GM21447 (cell line): Measurements from ENCODE around the gene ADAP1.
"Not testable (repeated sequence)": the region's sequence is repeated elsewhere in the genome, so short reads cannot be mapped to it uniquely, and the experiment has no call there.

Experiments used
- ATAC-seq: cut with Tn5 transposase; IDR thresholded peaks from one replicate; pipeline ENCODE4 v1.9.1; 2021; ENCODE audit not compliant: unreplicated experiment

The ADAP1 gene

GRCh38 chr7:954330-955238 is at the start of gene ADAP1:
TSS of gene ADAP1 (minus strand) at chr7:954680. CDS start at chr7:954477, 203 bp downstream.
- ATAC-seq = no peak

- ATAC-seq = not testable (repeated sequence)
These were observed 48.0 kb upstream of the ADAP1 start for GRCh38 chr7:1002445-1002844.

GRCh38 chr7:1002026-1002425 is 47.5 kb upstream of the ADAP1 start:
- ATAC-seq = not testable (repeated sequence)

GRCh38 chr7:1001069-1001770 is 46.7 kb upstream of the ADAP1 start:
- ATAC-seq = not testable (repeated sequence)

GRCh38 chr7:999941-1000935 is 45.8 kb upstream of the ADAP1 start:
- ATAC-seq = no peak

GRCh38 chr7:999149-999879 is 44.8 kb upstream of the ADAP1 start:
- no peak for ATAC-seq

- ATAC-seq = no peak
These were observed 43.2 kb upstream of the ADAP1 start for GRCh38 chr7:997404-998395.

- no peak for ATAC-seq
These were observed 41.8 kb upstream of the ADAP1 start for GRCh38 chr7:996079-996872.

- no peak for ATAC-seq
These were observed 41.1 kb upstream of the ADAP1 start for GRCh38 chr7:995571-995970.

- no peak for ATAC-seq
These were observed 40.3 kb upstream of the ADAP1 start for GRCh38 chr7:994592-995308.

GRCh38 chr7:992709-993607 is 38.5 kb upstream of the ADAP1 start:
- ATAC-seq = peak; percentile 78

- ATAC-seq = no peak
These were observed 37.5 kb upstream of the ADAP1 start for GRCh38 chr7:991729-992656.

GRCh38 chr7:990933-991728 is 36.7 kb upstream of the ADAP1 start:
- no peak for ATAC-seq

GRCh38 chr7:990352-990932 is 36.0 kb upstream of the ADAP1 start:
- no peak for ATAC-seq
